NCI-H774 (cell line): ENCODE data around the gene LARGE2.
"Not testable (repeated sequence)": the region's sequence is repeated elsewhere in the genome, so short reads cannot be mapped to it uniquely, and the experiment has no call there.

ENCODE experiments used
- DNase-seq: peaks from one replicate; lab custom pipeline; 2025; lab: John Stamatoyannopoulos, UW

LARGE2 gene

DNA sequence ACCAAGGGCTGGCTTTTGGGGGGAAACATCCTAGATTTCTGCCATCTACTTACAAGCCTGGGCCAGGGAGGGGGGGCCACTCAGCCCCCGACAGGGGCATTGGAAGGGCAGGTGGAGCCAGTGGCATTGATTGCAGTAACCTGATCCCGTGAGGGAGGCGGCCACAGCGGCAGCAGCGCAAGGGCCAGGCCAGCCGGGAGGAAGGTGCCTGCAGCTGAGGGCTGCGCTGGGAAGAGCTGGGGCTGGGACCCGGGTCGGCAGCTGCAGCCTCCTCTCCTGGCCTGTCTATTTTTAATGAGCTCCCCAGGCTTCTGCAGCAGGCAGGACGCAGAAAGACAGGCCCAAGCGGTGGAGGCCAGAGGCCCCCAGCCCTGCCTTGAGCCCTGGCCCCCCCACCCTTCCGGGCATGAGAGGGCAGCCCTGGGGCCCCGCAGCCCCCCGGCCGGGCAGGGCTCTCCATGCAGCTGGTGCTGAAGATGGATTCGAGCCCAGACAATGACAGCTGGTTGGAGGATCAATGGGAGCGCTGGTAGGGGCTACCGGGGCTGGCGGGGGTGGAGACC is 26.0 kb upstream of the LARGE2 start:
- peak; percentile 75 for DNase-seq

DNA sequence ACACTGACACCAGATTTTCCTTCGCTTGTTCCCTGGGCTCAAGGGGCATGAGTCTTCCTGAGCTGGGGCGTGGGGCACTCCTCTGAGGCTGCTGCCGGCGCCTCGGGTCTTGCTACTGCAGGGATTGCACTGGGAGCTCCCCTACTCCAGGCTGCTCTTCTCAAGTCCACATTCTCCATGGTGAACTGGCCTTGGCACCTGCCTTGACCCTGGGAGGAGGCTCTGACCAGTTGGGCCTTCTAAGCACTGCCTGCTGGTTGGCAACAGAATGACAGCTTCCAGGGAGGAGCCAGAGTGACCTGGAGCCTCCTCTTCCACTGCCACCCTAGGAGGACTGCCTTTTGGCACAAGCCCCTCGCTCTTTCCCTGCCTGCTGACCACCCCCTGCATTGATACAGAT is 24.9 kb upstream of the LARGE2 start:
- no peak for DNase-seq

DNA sequence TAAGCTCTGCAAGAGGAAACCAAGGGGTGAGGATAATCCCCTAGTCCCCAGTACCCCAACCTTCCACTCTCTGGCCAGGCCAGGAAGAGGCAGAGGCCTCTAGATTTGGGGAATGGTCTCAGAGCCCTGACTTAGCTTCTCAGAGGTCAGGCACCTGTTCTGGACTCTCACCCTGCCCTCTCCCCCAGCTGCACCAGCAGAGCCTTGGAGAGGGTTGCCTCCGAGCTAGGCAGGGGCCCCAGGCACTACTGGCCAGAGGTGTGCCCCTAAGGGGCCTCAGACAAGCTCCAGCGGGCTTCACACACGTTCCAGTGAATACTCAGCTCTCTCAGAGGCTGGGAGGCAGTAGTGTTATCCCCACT is 23.4 kb upstream of the LARGE2 start:
- DNase-seq = no peak

DNA sequence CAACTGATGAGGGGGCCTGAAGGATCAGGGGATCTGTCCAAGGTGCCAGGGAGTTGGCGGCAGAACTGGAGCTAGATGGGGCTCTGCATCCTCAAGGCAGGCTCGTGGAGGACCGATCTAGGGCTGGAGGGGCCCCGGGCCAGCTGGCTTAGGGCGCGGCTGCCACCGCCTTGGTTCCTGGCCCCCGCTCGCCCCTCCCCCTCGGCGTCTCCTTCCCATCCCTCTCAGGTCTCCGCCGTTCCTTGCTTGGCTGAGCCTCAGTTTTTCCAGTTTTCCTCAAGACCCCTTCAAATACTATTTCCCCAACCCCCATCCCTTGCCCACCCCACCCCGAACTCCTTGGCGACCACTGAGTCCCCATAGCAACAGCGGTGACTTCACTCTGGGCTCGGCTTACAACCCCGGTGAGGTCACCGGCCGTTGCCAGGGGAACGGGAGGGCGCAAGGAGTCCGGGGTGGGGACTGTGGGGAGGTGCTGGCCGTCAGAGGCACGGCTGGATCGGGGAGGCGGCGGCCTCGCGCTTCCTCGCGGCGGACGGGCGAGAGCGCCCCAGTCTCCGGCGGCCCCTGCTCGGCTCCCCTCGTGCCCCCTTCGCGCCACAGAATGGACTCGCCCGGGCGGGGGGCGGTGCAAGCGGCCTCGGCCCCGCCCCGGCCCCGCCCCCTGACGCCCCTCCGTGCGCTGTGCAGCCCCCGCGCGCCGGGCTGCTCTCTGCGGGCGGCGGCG is 22.8 kb upstream of the LARGE2 start:
- DNase-seq = peak; percentile 89

DNA sequence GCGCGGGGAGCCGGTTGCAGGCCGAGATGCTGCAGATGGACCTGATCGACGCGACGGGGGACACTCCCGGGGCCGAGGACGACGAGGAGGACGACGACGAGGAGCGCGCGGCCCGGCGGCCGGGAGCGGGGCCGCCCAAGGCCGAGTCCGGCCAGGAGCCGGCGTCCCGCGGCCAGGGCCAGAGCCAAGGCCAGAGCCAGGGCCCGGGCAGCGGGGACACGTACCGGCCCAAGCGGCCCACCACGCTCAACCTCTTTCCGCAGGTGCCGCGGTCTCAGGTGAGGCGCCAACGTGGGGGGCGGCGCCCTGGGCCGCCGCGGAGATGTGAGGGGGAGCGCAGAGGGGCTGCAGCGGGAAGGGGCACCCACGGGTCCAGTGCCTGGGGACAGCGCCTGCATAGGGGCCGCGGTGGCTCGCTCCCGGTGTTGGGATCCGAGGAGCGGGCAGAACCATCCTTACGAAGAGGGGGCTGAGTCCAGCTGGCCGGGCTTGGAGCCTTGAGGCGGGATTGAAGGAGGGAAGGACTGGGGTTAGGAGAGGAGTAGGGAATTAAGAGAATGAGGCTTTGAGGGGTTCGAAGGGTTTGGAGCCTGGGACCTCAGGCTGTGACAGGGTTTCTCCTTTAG is 22.2 kb upstream of the LARGE2 start:
- not testable (repeated sequence) for DNase-seq

DNA sequence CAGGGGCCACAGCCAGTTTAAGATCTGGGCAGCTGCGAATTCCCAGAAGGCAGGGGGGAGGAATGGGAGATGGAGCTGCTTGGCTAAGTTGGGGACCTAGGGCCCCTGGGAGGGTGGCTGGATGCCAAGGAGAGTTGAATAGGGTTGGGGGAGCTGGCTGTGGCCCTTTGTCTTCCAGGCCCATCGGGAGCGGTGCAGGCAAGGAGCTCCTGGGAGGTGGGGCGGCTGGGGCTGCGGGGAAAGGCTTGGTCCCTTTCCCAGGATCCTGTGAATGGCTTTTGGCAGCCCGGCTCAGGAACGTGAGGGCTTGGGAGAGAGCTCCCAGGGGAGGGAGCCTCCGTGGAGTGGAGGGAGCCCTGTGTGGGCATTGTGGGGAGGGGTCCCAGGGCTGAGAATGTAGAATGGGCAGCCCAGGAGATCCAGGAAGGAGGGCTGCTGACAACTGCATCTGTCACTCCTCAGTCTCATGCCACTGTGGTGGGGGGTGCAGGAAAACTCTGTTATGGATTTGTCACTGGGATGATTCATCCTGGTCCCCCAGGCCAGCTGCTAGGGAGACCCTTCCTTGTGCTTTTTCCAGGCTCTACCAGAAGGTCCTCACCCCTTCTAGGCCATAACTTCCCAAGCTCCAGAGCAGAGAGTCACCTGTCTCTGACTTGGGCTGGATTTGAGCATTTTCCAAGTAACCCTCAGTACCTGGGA is 21.4 kb upstream of the LARGE2 start:
- no peak for DNase-seq

DNA sequence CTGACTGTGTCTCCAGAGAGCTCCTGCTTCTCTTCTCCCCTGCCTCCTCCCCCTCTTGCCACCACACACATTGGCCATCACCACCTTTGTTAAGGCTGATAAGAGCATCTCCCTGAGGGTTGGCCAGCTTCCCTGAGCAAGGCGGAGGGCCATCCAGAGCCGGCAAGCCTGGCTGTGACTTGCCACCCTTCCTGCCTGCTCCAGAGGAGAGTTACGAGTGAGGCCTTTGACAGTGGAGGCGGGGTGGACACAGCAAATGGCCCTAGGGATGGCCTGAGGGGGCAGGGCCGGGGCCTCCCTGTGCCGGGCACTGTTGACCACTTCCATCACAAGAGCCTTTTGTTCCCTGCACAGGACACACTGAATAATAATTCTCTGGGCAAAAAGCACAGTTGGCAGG is 20.8 kb upstream of the LARGE2 start:
- no peak for DNase-seq

DNA sequence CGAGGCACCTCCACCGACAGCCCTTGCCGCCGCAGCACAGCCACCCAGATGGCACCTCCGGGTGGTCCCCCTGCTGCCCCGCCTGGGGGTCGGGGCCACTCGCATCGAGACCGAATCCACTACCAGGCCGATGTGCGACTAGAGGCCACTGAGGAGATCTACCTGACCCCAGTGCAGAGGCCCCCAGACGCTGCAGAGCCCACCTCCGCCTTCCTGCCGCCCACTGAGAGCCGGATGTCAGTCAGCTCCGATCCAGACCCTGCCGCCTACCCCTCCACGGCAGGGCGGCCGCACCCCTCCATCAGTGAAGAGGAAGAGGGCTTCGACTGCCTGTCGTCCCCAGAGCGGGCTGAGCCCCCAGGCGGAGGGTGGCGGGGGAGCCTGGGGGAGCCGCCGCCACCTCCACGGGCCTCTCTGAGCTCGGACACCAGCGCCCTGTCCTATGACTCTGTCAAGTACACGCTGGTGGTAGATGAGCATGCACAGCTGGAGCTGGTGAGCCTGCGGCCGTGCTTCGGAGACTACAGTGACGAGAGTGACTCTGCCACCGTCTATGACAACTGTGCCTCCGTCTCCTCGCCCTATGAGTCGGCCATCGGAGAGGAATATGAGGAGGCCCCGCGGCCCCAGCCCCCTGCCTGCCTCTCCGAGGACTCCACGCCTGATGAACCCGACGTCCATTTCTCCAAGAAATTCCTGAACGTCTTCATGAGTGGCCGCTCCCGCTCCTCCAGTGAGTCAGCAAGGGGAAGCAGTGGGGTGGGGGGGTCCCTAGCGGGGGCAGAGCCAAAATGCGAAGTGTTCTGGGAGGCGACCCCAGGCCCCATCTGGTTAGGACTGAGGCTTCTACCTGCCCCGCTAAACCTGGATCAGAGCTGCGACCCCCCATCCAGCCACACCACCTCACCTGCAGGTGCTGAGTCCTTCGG is 19.7 kb upstream of the LARGE2 start:
- DNase-seq = no peak

DNA sequence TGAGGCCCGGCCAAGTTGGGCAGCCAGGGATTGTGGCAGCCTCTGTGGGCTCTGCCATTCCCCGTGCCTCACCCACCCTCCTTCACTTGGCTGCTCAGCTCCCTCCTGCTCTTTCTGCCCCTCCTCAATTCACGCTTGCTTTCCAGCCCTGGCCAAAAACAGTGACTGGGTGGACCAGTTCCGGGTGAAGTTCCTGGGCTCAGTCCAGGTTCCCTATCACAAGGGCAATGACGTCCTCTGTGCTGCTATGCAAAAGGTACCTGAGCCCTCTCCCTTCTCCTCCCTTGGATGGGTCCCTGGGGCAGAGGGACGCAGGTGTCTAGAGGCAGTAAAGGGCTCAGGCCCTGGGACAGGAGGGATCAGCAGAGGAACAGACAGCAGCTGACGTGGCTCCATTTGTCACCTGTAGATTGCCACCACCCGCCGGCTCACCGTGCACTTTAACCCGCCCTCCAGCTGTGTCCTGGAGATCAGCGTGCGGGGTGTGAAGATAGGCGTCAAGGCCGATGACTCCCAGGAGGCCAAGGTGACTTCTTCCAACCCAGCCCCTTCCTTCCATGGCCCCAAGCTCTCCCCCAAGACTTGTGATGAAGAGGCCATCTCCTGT is 18.0 kb upstream of the LARGE2 start:
- DNase-seq = no peak

DNA sequence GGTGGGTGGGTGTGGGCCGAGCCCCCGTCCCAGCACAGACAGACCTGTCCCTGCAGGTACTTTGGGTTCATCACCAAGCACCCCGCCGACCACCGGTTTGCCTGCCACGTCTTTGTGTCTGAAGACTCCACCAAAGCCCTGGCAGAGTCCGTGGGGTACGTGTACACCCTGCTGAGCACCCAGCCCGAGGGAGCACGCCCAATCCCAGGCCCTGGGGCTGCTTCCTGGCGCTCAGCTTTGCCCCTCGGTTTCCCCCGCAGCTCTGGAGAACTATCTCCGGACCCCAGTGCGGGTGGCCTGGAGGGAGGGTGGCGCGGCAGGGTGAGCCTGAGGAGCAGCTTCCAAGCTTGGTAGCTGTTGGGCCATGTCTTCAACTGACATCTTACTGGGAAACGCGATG is 17.4 kb upstream of the LARGE2 start:
- DNase-seq = no peak

DNA sequence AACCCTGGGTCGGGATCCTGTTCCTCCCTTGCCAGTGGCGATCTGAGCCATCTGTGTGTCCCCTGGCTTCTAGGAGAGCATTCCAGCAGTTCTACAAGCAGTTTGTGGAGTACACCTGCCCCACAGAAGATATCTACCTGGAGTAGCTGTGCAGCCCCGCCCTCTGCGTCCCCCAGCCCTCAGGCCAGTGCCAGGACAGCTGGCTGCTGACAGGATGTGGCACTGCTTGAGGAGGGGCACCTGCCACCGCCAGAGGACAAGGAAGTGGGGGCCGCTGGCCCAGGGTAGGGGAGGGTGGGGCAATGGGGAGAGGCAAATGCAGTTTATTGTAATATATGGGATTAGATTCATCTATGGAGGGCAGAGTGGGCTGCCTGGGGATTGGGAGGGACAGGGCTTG is 16.9 kb upstream of the LARGE2 start:
- not testable (repeated sequence) for DNase-seq

DNA sequence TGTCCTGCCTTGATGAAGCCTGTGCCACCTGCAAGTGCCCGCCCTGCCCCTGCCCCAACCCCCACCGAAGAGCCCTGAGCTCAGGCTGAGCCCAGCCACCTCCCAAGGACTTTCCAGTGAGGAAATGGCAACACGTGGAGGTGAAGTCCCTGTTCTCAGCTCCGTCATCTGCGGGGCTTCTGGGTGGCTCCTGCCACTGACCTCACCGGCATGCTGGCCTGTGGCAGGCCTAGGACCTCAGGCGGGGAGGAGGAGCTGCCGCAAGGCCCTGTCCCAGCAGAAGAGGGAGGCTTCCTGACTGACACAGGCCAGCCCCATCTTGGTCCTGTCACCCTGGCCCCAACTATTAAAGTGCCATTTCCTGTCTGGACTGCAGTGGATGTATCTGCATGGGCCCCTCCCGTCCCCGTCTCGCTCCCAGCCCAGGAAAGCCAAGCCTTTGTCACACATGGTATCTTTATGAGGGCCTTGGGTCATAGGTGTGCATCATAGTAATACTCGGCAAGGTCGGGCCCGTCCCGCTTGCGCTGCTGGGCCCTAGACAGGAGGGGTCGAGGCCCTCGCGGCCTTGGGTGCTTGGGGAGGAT is 16.3 kb upstream of the LARGE2 start:
- DNase-seq = no peak

DNA sequence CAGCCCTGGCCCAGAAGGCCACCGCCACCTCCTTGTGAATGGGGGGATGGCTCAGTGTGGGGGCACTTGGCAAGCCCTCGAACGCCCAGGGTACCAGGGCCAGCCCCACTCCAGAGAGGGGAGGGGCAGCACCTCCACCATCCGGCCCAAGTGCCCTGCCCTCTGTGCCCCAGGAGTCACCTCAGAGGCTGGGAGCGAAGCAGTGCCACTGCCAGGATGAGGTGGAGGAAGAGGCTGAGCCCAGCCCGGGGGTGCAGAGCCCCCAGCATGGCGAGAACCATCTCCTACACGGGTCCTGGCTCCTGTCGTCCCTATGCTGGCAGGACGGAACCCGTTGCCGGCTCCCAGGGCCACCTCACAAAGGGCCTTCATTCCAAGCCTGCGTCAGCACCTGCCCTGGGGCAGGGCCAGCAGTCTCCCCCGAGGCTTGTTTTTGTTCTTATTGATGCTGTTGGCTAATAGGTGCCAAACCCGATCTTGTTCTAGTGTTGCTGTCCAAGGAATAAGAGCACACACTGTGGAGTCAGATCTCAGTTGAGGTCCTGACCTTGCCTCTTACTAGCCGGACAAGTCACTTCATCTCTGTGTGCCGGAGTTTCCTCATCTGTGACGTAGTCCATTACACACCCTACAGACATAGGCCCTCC is 15.4 kb upstream of the LARGE2 start, which contains the start of gene FREY1:
Gene FREY1 (minus strand): TSS at position 307 of the 647 bp plus-strand sequence. CDS start 26 bp downstream, at position 281.
- DNase-seq = no peak

DNA sequence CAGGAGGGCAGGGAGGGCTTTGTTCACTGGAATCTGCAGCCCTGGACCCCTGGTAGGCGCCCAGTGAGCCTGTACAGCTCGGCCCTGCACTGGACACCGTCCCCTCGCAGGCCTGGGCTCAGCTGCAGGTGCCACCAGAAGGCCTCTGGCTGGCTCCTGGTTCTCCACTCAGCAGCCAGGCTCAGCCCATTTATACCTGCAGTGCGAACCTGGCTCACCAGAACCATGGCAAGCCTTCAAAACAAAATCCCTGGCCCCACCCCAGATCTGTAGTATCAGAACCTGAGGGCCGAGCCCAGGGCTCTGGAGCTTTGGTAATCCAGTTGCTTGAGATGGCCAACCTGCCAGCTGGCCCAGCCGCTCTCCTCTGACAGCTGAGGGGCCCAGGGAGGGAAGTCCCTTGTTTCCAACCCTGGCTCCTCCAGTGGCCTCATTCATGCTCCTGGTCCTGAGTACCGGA is 14.5 kb upstream of the LARGE2 start:
- DNase-seq = no peak

DNA sequence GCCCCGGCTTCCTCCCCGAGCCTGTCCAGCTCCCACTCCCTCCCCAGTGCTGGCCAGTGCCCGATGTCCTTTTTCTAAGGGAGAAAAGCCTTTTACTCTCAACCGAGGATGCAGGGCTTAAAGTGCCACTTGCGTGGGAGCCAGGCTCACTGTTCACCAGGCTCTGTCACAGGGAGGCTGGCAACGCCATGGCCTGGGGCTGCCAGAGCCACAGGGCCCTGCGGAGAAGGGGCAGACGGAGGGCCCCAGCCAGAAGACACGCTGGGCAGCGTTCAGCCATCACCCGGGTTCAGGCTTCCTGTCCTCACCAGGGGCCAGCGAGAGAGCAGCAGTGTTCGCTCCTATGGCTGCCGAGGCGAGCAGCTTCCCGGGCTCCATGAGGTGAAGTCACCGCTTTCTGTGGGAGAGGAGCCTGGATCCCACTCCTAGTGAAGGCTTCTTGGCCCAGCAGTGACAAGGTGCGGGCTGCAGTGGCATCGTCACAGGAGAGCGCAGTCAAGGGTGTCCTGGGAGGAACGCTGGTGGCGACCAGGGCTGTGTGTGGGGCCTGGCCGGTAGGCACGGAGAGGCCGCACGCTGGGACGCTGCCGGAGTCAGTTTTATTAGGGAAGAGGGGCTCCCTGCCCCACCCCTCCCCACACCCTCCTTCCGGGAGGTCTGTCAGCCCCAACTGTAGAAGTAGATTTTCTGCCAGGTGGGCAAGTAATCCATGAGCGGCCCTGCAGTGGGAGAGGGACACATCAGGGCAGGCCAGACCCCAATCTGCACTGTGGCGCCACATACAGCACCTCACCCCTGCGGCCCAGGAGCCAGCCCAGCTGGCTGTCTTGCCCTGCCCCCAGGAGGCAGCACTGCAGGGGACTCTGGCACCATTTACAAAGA is 12.6 kb upstream of the LARGE2 start:
- DNase-seq = no peak

DNA sequence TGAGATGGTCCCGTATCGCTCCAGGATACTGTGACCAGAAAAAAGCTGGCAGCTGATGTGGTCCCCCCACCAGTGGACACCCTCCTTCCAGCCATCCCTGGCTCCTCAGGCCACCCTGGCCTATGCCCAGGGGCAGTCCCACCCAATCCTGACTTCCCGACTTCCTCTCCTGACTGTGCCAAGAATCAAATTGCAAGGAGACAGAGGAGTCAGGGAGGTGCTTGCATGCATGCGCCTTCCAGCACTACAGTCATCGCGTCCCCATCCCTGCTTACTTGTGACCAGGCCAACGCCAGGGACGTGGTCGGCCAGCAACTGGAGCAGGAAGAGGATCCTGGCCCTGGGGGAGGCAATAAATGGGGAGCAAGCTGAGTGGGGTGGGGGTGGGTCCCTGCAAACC is 11.8 kb upstream of the LARGE2 start:
- DNase-seq = no peak

DNA sequence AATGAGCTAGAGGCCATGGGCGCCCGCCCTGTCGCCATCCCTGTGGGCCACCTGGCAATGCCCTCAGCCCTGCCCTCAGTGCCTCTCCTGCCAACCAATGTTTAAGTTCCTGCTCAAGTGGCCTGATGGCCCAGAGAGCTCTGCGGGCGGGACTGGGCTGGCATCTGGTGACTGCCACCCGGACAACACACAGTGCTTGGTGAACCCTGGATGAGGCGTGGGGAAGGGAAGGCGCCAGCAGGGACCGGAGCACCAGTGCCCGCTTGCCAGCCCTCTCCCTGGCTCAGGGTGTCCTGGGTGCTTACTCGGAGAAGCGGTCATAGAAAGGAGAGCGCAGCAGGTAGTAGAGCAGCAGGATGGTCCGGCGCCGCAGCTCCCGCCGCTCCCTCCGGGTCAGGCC is 8.9 kb upstream of the LARGE2 start:
- DNase-seq = no peak

DNA sequence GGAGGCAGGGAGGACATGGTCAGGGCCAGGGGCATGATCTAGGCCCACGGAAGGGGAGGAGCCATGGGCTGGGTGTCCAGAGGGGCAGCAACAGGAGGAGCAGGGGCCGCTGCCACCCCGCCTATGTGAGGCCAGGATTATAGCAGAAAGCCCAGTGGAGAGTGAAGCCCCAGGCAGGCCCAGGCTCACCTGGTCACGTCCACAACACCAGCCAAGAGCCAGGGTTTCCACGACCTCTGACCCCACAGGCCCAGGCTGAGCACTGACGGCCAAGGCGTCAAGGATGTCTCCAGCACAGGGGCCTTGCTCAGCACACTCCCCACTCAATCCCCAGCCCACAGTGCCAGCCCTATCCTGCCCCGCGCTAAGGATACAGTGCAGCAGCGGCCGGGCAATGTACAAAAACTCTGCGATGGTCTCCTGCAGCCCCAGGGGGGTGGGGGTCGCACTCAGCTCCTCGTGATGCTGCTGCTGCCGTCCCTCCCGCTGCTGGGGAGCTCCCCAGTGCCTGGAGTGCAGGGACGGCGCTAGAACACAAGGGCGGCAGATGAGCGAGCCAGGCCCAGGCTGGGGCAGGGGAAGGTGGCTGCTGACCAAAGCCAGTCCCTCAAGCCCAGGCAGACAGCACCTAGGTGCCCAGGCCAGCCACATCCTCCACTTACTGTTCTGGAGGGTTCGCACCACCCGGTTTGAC is 8.4 kb upstream of the LARGE2 start:
- no peak for DNase-seq

DNA sequence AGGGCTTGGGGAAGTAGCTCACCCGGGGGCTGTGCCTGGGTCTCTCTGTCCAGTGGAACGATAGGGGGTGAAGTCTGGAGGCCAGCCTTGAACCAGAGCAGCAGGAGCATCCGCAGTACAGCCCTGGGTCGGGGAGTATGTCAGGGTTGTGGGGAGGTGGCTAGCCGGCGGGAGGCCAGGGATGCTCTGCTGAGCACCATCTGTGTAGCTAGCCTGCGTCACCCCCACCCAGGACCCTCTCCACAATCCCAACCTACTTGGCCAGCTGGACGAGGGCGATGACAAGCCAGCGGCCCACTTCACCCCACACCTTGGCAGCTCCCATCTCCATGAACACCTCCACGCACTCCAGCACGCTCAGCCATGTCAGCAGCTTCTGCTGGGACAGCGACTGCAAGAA is 7.0 kb upstream of the LARGE2 start:
- no peak for DNase-seq
